HepG2 (cell line): ENCODE results near the gene DCPS. TPM values are rescaled to one million over a fixed set of nuclear protein-coding genes. Genes with fewer than 3 reads are reported as not detected.

Experiments used
- ATF7-NPFF ChIP-seq: sonication (generic); formaldehyde crosslinking; IDR thresholded peaks from 2 replicates; pipeline ENCODE4 v1.8.1; 2023; ENCODE audit warnings: mild to moderate bottlenecking, low read depth, missing genetic modification reagents, moderate library complexity
- CBFB ChIP-seq: sonication (generic); formaldehyde crosslinking; IDR thresholded peaks from 2 replicates; pipeline ENCODE4 v1.4.0; 2020; ENCODE audit warnings: missing genetic modification reagents
- SRY ChIP-seq: sonication (generic); formaldehyde crosslinking; IDR thresholded peaks from 2 replicates; pipeline ENCODE4 v1.8.0; 2022; ENCODE audit warnings: mild to moderate bottlenecking, missing genetic modification reagents
- TAF15 ChIP-seq: fragments of 200-400 bp; formaldehyde crosslinking; IDR thresholded peaks from one replicate; pipeline ENCODE4 v1.6.1; 2018; ENCODE audit warnings: mild to moderate bottlenecking, low read depth, low read length; ENCODE audit not compliant: poor library complexity, severe bottlenecking
- ZBED4 ChIP-seq: sonication (generic); formaldehyde crosslinking; IDR thresholded peaks from 2 replicates; pipeline ENCODE4 v1.4.0; 2020; ENCODE audit warnings: missing genetic modification reagents, borderline replicate concordance
- ZBTB7A ChIP-seq: sonication (generic); formaldehyde crosslinking; IDR thresholded peaks from 2 replicates; pipeline ENCODE4 v1.8.0; 2022; ENCODE audit warnings: mild to moderate bottlenecking, missing genetic modification reagents
- ZNF121 ChIP-seq: sonication (generic); formaldehyde crosslinking; IDR thresholded peaks from 2 replicates; pipeline ENCODE4 v1.5.0; 2020; ENCODE audit warnings: mild to moderate bottlenecking, missing genetic modification reagents
- ZNF350 ChIP-seq: sonication (generic); formaldehyde crosslinking; IDR thresholded peaks from 2 replicates; pipeline ENCODE4 v1.4.0; 2020; ENCODE audit warnings: mild to moderate bottlenecking, low read depth, missing genetic modification reagents, borderline replicate concordance
- ZNF407 ChIP-seq: sonication (generic); formaldehyde crosslinking; IDR thresholded peaks from one replicate; pipeline ENCODE4 v1.5.1; 2020; ENCODE audit warnings: mild to moderate bottlenecking, missing genetic modification reagents; ENCODE audit errors: not compliant biosample characterization
- ZNF431 ChIP-seq: sonication (generic); formaldehyde crosslinking; IDR thresholded peaks from 2 replicates; pipeline ENCODE4 v1.9.0; 2022; ENCODE audit warnings: missing genetic modification reagents, low read depth, mild to moderate bottlenecking, borderline replicate concordance
- ZNF784 ChIP-seq: sonication (generic); formaldehyde crosslinking; IDR thresholded peaks from 2 replicates; pipeline ENCODE4 v1.5.1; 2020; ENCODE audit warnings: missing genetic modification reagents, mild to moderate bottlenecking, borderline replicate concordance
- ZNF788 ChIP-seq: sonication (generic); formaldehyde crosslinking; IDR thresholded peaks from 2 replicates; pipeline ENCODE4 v1.5.0; 2020; ENCODE audit warnings: mild to moderate bottlenecking, missing genetic modification reagents, borderline replicate concordance
- ZSCAN21 ChIP-seq: sonication (generic); formaldehyde crosslinking; IDR thresholded peaks from 2 replicates; pipeline ENCODE4 v1.8.0; 2022; ENCODE audit warnings: mild to moderate bottlenecking, missing genetic modification reagents, moderate library complexity, borderline replicate concordance
- ZSCAN31 ChIP-seq: sonication (generic); formaldehyde crosslinking; IDR thresholded peaks from 2 replicates; pipeline ENCODE4 v1.5.0; 2020; ENCODE audit warnings: low read depth, mild to moderate bottlenecking, missing genetic modification reagents
- polyA plus RNA-seq, 8 experiments: library from polyadenylated mRNA; depleted of rRNA in 3 of 8; stranded (reverse) in 7 of 8; unstranded in 1 of 8; fragments of >200 nt; fragmentation: Illumina TruSeq in 4 of 8; extraction: Trizol in 4 of 8; gene quantifications; 2 replicates each; pipeline versions ENCODE4 v1.2.1 to v1.2.3, GENCODE V29; 2011 to 2016; ENCODE audit warnings: low read depth in 4 of 8, missing spikeins in 1 of 8, mixed read lengths in 1 of 8; ENCODE audit not compliant: insufficient read depth in 1 of 8
- total RNA-seq, 5 experiments: library from RNA; depleted of rRNA; stranded (reverse); fragments of >200 nt; fragmentation: Illumina TruSeq; extraction: Trizol; gene quantifications; 2 replicates each; pipeline ENCODE4 v1.2.3, GENCODE V29; 2016; ENCODE audit warnings: low read depth in 1 of 5

Gene DCPS
- total and polyA plus RNA-seq, 2 of the 13 experiments (the other 11 are each of a cell fraction or from before 2014, with no cell fraction given) = 21.9 to 22.5 TPM

GRCh38 chr11:126282736-126283591, 20.9 kb upstream of the DCPS start, which contains the start of gene TIRAP (continued):
- TF ChIP-seq ZBED4 (CRISPR knock-in tag) (peak; percentile 87), ZNF788 (CRISPR knock-in tag) (peak; percentile 57; the same call in 1 of the 2 replicates), TAF15 (no peak), ZNF350 (no peak), ZSCAN31 (CRISPR knock-in tag) (0 out of 2 replicates have a peak, but pooled peaks have one; percentile 52), ZSCAN21 (peak; percentile 67; the same call in 1 of the 2 replicates), ATF7-NPFF (peak; percentile 89), CBFB (CRISPR knock-in tag) (peak; percentile 63), ZBTB7A (peak; percentile 67), ZNF431 (0 out of 2 replicates have a peak, but pooled peaks have one; percentile 37), ZNF784 (no peak), ZNF407 (peak; percentile 19), SRY (peak; percentile 66; the same call in 1 of the 2 replicates), ZNF121 (CRISPR knock-in tag) (0 out of 2 replicates have a peak, but pooled peaks have one; percentile 19)
